Spleen (tissue), 7 donors: ENCODE results near the gene PDCD1LG2.

Experiments used
- CTCF ChIP-seq, 11 experiments: fragments of 200-600 bp in 7 of 11; fragments of 450-650 bp in 4 of 11; sonication (generic) in 4 of 11; IDR thresholded peaks in 8 of 11; conservative IDR thresholded peaks in 3 of 11; 1 replicate in 7 of 11; 2 replicates in 4 of 11; pipeline versions ENCODE4 v1.4.0 to v1.8.0; 2016 to 2021; ENCODE audit warnings: antibody characterized with exemption in 11 of 11, inconsistent platforms in 4 of 11, mild to moderate bottlenecking in 1 of 11
- POLR2A ChIP-seq, 3 donors: fragments of 450-650 bp; IDR thresholded peaks; one replicate each; pipeline ENCODE4 v1.5.1; 2017; ENCODE audit warnings: antibody characterized with exemption in 3 of 3, mild to moderate bottlenecking in 1 of 3
- POLR2AphosphoS5 ChIP-seq, 3 donors: sonication (generic); formaldehyde crosslinking; IDR thresholded peaks; one replicate each; pipeline ENCODE4 v1.5.1; 2017; ENCODE audit warnings: antibody characterized with exemption in 3 of 3
- donor health status: DM: no; HTN: no; CAD: no; lungs with moderate emphysema.
- donor health status: DM: no; HTN: no; CAD: no.
- donor health status: DM: no; HTN: no; CAD: no.

- TF ChIP-seq CTCF (IDR thresholded peaks at IDR 0.05 in 8 of 11, conservative IDR thresholded peaks at IDR 0.05 in 3 of 11) (no peak), POLR2A (IDR thresholded peaks at IDR 0.05) (no peak), POLR2AphosphoS5 (IDR thresholded peaks at IDR 0.05) (no peak)
These were observed 83.6 kb downstream of the PDCD1LG2 start for GRCh38 chr9:5593904-5594303.
